DMS 273 (cell line): ENCODE data around the gene CENPM.

ENCODE experiments used
- DNase-seq: peaks from one replicate; lab custom pipeline; 2025; ENCODE audit not compliant: unreplicated experiment; lab: John Stamatoyannopoulos, UW

Gene CENPM

GRCh38 chr22:41900652-41901312 lies 46.2 kb downstream of the CENPM start:
- no peak for DNase-seq

- DNase-seq: no peak
Observed at GRCh38 chr22:41899992-41900651, 46.8 kb downstream of the CENPM start.

- no peak for DNase-seq
Observed at GRCh38 chr22:41899110-41899509, 47.8 kb downstream of the CENPM start.

- no peak for DNase-seq
Observed at GRCh38 chr22:41898645-41899044, 48.3 kb downstream of the CENPM start.

GRCh38 chr22:41893591-41894375 lies 53.2 kb downstream of the CENPM start:
- DNase-seq: no peak

- DNase-seq: no peak
Observed at GRCh38 chr22:41892721-41893120, 54.2 kb downstream of the CENPM start.

GRCh38 chr22:41891407-41891806 lies 55.5 kb downstream of the CENPM start:
- no peak for DNase-seq
